ENCODE measurements around the gene ZNF662. TPM values are rescaled to one million over a fixed set of nuclear protein-coding genes. Genes with fewer than 3 reads are reported as not detected.
A peak's percentile ranks its signal among the peaks of the same experiment; 100 is the strongest.

The ZNF662 gene
- 12.8 TPM for total RNA-seq
- polyA plus RNA-seq (ENCODE audit: insufficient read depth, low read depth, low replicate concordance): 4.9 TPM
- long read RNA-seq, donor 1: 0 reads
- long read RNA-seq, donor 2: 0 reads
- long read RNA-seq, donor 3: 0 reads
- long read RNA-seq, donor 4, partial matches to known transcripts: 0 of 1 reads
- long read RNA-seq, donor 4, other reads (novel, unspliced or antisense): 0 of 1 reads
- long read RNA-seq, donor 5, partial matches to known transcripts: 0 of 1 reads
- long read RNA-seq, donor 5, other reads (novel, unspliced or antisense): 0 of 1 reads
- long read RNA-seq, donor 6: 0 reads
- long read RNA-seq, donor 7, partial matches to known transcripts: 1 of 6 reads
- long read RNA-seq, donor 7, other reads (novel, unspliced or antisense): 5 of 6 reads
- long read RNA-seq, donor 8: 0 reads
- long read RNA-seq, donor 9: 0 reads
- long read RNA-seq, donor 10, partial matches to known transcripts: 0 of 1 reads
- long read RNA-seq, donor 10, other reads (novel, unspliced or antisense): 0 of 1 reads

- Histone ChIP-seq H3K36me3 (ENCODE audit: control insufficient read depth in 2 of 3, insufficient read depth in 3 of 3, low read length in 3 of 3) (peaks cover 0 to 10% (median 3%) of the 10 kb centered on the region in 3 donors), H3K4me1 (ENCODE audit: control insufficient read depth in 2 of 3, insufficient read depth in 2 of 3, low read depth in 1 of 3, low read length in 3 of 3) (peaks cover 0 to 5% (median 5%) of the 10 kb centered on the region in 3 donors), H3K9me3 (ENCODE audit: control insufficient read depth in 2 of 3, insufficient read depth in 1 of 3, low read length in 3 of 3) (peaks cover 0 to 8% (median under 1%) of the 10 kb centered on the region in 3 donors), H3K27me3 (ENCODE audit: control insufficient read depth, insufficient read depth, low read length) (no peaks in the 10 kb centered on the region), H3K4me3 (ENCODE audit: low read length in 3 of 3) (peak within 1 kb of the TSS; percentile 49 to 71 (median 64)), H3K9ac (ENCODE audit: low read length in 3 of 3) (peak within 1 kb of the TSS; percentile 21 to 68 (median 53)), H3K27ac (ENCODE audit: low read depth in 2 of 2, low read length in 2 of 2) (peak within 1 kb of the TSS in 1 of 2 donors; percentile 23)
- FAIRE-seq (no peak), DNase-seq (peak; percentile 72 to 88 (median 82))
- intact Hi-C loops (cut with DNase I): no loop called here
- TF ChIP-seq CTCF (IDR thresholded peaks at IDR 0.05; ENCODE audit: borderline replicate concordance, extremely low read depth, insufficient read depth): no peak
Measured at GRCh38 chr3:42906070-42906847, at the start of gene ZNF662. Gene ZNF662 (plus strand): TSS chr3:42906142. CDS start chr3:42908115, 1,973 bp downstream.

GRCh38 chr3:42856544-42856943 is 49.4 kb upstream of the ZNF662 start:
- Histone ChIP-seq H3K36me3 (ENCODE audit: control insufficient read depth in 2 of 3, insufficient read depth in 3 of 3, low read length in 3 of 3) (no peaks in the 10 kb centered on the region), H3K27me3 (ENCODE audit: control insufficient read depth, insufficient read depth, low read length) (no peaks in the 10 kb centered on the region), H3K4me3 (ENCODE audit: low read length in 3 of 3) (no peak overlapping the region), H3K27ac (ENCODE audit: low read depth in 2 of 2, low read length in 2 of 2) (no peak overlapping the region), H3K4me1 (ENCODE audit: control insufficient read depth in 2 of 3, insufficient read depth in 2 of 3, low read depth in 1 of 3, low read length in 3 of 3) (peaks cover 0 to 2% (median 0%) of the 10 kb centered on the region in 3 donors), H3K9me3 (ENCODE audit: control insufficient read depth in 2 of 3, insufficient read depth in 1 of 3, low read length in 3 of 3) (no peaks in the 10 kb centered on the region), H3K9ac (ENCODE audit: low read length in 3 of 3) (no peak overlapping the region)
- intact Hi-C loops (cut with DNase I): no loop called here
- no peak for FAIRE-seq
- DNase-seq: peak in 1 of 5 donors; percentile 3
- no peak for TF ChIP-seq CTCF (IDR thresholded peaks at IDR 0.05; ENCODE audit: borderline replicate concordance, extremely low read depth, insufficient read depth)

GRCh38 chr3:42864321-42864950 is 41.5 kb upstream of the ZNF662 start:
- no peak overlapping the region for H3K4me3 ChIP-seq (ENCODE audit: low read length in 3 of 3)
- no peak for TF ChIP-seq CTCF (IDR thresholded peaks at IDR 0.05; ENCODE audit: borderline replicate concordance, extremely low read depth, insufficient read depth)
- no peaks in the 10 kb centered on the region for H3K27me3 ChIP-seq (ENCODE audit: control insufficient read depth, insufficient read depth, low read length)
- H3K36me3 ChIP-seq (ENCODE audit: control insufficient read depth in 2 of 3, insufficient read depth in 3 of 3, low read length in 3 of 3): no peaks in the 10 kb centered on the region
- DNase-seq: peak in 1 of 5 donors; percentile 5
- H3K9me3 ChIP-seq (ENCODE audit: control insufficient read depth in 2 of 3, insufficient read depth in 1 of 3, low read length in 3 of 3): no peaks in the 10 kb centered on the region
- no peak overlapping the region for H3K27ac ChIP-seq (ENCODE audit: low read depth in 2 of 2, low read length in 2 of 2)
- no peak overlapping the region for H3K9ac ChIP-seq (ENCODE audit: low read length in 3 of 3)
- intact Hi-C loops (cut with DNase I): no loop called here
- H3K4me1 ChIP-seq (ENCODE audit: control insufficient read depth in 2 of 3, insufficient read depth in 2 of 3, low read depth in 1 of 3, low read length in 3 of 3): no peaks in the 10 kb centered on the region
- no peak for FAIRE-seq
